Kidney (tissue), 14 donors: ENCODE measurements around the gene PEAR1. TPM values are rescaled to one million over a fixed set of nuclear protein-coding genes. Genes with fewer than 3 reads are reported as not detected.

Experiments
- DNase-seq, 5 donors: peaks; one replicate each; pipeline ENCODE4 v3.0.0-alpha.2; 2013 to 2020
- FAIRE-seq: peaks from 2 replicates; lab custom pipeline; 2012; peaks lifted over from hg19 to GRCh38; lab: Jason Lieb, UNC
- H3K27ac ChIP-seq, 2 donors: one replicate each; pipeline ENCODE4 v1.7.0; 2013; ENCODE audit warnings: low read depth in 2 of 2, low read length in 2 of 2, inconsistent platforms in 1 of 2
- H3K27me3 ChIP-seq: one replicate; pipeline ENCODE4 v1.7.1; 2013; ENCODE audit warnings: low read length, inconsistent platforms; ENCODE audit not compliant: control insufficient read depth, insufficient read depth
- H3K36me3 ChIP-seq, 3 donors: one replicate each; pipeline versions ENCODE4 v1.7.0 to v1.7.1; 2013; ENCODE audit warnings: low read length in 3 of 3, control low read depth in 1 of 3, inconsistent platforms in 1 of 3; ENCODE audit not compliant: insufficient read depth in 3 of 3, control insufficient read depth in 2 of 3
- H3K4me1 ChIP-seq, 3 donors: one replicate each; pipeline versions ENCODE4 v1.7.0 to v1.7.1; 2013; ENCODE audit warnings: low read length in 3 of 3, inconsistent platforms in 1 of 3, low read depth in 1 of 3; ENCODE audit not compliant: control insufficient read depth in 2 of 3, insufficient read depth in 2 of 3
- H3K4me3 ChIP-seq, 3 donors: one replicate each; pipeline versions ENCODE4 v1.7.0 to v1.8.1; 2013; ENCODE audit warnings: low read length in 3 of 3, control low read depth in 1 of 3, inconsistent platforms in 1 of 3
- H3K9ac ChIP-seq, 3 donors: one replicate each; pipeline versions ENCODE4 v1.7.0 to v1.7.1; 2013; ENCODE audit warnings: low read length in 3 of 3, control low read depth in 1 of 3, inconsistent platforms in 1 of 3
- H3K9me3 ChIP-seq, 3 donors: one replicate each; pipeline versions ENCODE4 v1.7.0 to v1.7.1; 2013; ENCODE audit warnings: low read length in 3 of 3, control low read depth in 1 of 3, inconsistent platforms in 1 of 3; ENCODE audit not compliant: control insufficient read depth in 2 of 3, insufficient read depth in 1 of 3
- intact Hi-C: fragments of 100-400 bp; cut with DNase I; formaldehyde crosslinking; loops from one replicate; pipeline ENCODE4 v1.11.1; 2022
- polyA plus RNA-seq: library from polyadenylated mRNA; stranded (reverse); fragments of 350-450 nt; fragmentation: Illumina TruSeq; extraction: RNeasy Lipid Tissue Mini Kit (QIAGEN cat#74804); gene quantifications from one replicate; pipeline ENCODE4 v1.2.3, GENCODE V29; 2014; ENCODE audit warnings: low read depth, low replicate concordance; ENCODE audit not compliant: insufficient read depth
- total RNA-seq: library from RNA; stranded (reverse); fragmentation: NEBNext Ultra II Directional; extraction: Animal tissue kit (Norgen Biotek cat#: 25700); gene quantifications from one replicate; pipeline ENCODE4 v1.2.1, GENCODE V29; 2021
- TF ChIP-seq, protein P1 (sequence below): IDR thresholded peaks from 3 replicates; pipeline ENCODE4 v1.5.1; 2012; ENCODE audit warnings: mild to moderate bottlenecking, moderate library complexity, borderline replicate concordance; ENCODE audit not compliant: insufficient read depth; ENCODE audit errors: extremely low read depth
- donor health status: control.
- donor health status: control.
- donor health status: control.
- donor health status: control.
- donor health status: control.
- donor health status: DM: yes; HTN: yes; CAD: no.
- donor health status: Normal renal cell carcinoma (clear cell type).

PEAR1 gene
- total and polyA plus RNA-seq, 2 donors from 2014 or later = 4.5 to 17.2 TPM

DNA sequence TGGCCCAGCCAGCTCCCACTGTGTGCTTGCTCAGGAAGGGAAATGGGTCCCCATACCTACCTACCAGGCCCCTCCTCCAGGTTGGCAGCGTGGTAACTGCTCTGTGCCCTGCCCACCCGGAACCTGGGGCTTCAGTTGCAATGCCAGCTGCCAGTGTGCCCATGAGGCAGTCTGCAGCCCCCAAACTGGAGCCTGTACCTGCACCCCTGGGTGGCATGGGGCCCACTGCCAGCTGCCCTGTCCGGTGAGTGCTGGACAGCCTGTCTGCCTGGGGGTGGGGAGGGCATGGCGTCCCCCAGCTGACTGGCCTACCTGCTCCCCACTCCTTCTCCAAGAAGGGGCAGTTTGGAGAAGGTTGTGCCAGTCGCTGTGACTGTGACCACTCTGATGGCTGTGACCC, 16.2 kb downstream of the PEAR1 start:
- FAIRE-seq (no peak), DNase-seq (peak in 1 of 5 donors; percentile 66)
- H3K4me1 ChIP-seq = no peaks in the 10 kb centered on the region
- H3K36me3 ChIP-seq = peaks cover 0 to 3% (median 0%) of the 10 kb centered on the region in 3 donors
- H3K9ac ChIP-seq = no peak overlapping the region
- H3K27ac ChIP-seq = no peak overlapping the region
- TF ChIP-seq, protein P1, sequence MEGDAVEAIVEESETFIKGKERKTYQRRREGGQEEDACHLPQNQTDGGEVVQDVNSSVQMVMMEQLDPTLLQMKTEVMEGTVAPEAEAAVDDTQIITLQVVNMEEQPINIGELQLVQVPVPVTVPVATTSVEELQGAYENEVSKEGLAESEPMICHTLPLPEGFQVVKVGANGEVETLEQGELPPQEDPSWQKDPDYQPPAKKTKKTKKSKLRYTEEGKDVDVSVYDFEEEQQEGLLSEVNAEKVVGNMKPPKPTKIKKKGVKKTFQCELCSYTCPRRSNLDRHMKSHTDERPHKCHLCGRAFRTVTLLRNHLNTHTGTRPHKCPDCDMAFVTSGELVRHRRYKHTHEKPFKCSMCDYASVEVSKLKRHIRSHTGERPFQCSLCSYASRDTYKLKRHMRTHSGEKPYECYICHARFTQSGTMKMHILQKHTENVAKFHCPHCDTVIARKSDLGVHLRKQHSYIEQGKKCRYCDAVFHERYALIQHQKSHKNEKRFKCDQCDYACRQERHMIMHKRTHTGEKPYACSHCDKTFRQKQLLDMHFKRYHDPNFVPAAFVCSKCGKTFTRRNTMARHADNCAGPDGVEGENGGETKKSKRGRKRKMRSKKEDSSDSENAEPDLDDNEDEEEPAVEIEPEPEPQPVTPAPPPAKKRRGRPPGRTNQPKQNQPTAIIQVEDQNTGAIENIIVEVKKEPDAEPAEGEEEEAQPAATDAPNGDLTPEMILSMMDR = no peak
- intact Hi-C loops = no loop called here
- H3K9me3 ChIP-seq = no peaks in the 10 kb centered on the region
- no peak overlapping the region for H3K4me3 ChIP-seq
- no peaks in the 10 kb centered on the region for H3K27me3 ChIP-seq

DNA sequence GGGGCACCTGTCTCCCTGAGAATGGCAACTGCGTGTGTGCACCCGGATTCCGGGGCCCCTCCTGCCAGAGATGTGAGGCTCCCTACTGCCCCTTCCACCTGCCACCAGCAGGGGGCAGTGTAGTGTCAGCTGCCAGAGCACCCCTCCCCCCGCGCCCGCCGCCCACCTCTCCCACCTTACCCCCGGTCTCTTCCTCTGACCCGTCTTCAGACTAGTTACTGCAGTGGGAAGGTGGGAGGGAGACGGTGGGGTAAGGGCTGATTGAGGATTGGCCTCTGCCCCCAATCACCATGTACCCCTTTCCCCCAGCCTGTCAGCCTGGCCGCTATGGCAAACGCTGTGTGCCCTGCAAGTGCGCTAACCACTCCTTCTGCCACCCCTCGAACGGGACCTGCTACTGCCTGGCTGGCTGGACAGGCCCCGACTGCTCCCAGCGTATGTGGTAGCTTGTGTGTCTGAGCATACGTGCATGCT, 16.8 kb downstream of the PEAR1 start:
- intact Hi-C loops = no loop called here
- Histone ChIP-seq H3K27me3 (no peaks in the 10 kb centered on the region), H3K4me1 (no peaks in the 10 kb centered on the region), H3K9ac (no peak overlapping the region), H3K9me3 (no peaks in the 10 kb centered on the region), H3K36me3 (peaks cover 0 to 3% (median under 1%) of the 10 kb centered on the region in 3 donors), H3K27ac (no peak overlapping the region), H3K4me3 (no peak overlapping the region)
- DNase-seq (peak in 3 of 5 donors; percentile 39 to 71 (median 61)), FAIRE-seq (no peak)
- TF ChIP-seq, protein P1 = peak; percentile 69

DNA sequence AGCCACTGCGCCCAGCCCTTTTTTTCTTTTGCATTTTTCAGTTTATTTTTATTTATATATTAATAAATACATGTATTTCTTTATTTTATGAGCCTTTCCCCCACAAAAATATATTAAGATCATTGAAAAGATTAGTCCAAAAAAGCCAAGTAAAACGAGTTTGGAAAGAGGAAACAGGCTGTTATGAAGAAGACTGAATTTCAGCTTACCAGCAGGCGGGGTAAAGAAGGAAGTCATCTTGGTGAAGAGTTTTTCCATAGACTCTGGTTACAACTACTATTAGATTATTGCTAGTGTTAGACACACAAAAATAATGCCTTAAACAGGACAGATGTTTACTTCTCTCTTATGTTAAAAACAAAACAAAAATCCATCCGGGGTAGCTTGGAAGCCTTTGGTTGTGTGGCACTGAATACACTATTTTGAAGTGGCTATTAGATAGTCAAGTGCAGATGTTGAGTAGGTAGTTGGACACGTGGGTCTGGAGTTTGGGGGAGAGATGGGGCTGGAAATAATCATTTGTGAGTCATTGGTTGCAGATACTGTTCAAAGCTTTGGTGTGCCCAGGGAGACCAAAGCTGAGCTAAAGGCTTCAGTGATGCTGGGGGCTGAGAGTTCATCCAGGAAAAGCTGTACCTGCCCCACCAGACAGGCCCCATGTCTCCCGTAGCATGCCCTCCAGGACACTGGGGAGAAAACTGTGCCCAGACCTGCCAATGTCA, 18.2 kb downstream of the PEAR1 start:
- no peak overlapping the region for H3K27ac ChIP-seq
- intact Hi-C loops = no loop called here
- no peaks in the 10 kb centered on the region for H3K27me3 ChIP-seq
- DNase-seq (no peak), FAIRE-seq (no peak)
- H3K9me3 ChIP-seq = no peaks in the 10 kb centered on the region
- no peak overlapping the region for H3K9ac ChIP-seq
- TF ChIP-seq, protein P1 = no peak
- H3K4me3 ChIP-seq = no peak overlapping the region
- H3K4me1 ChIP-seq = no peaks in the 10 kb centered on the region
- peaks cover 0 to 4% (median 3%) of the 10 kb centered on the region in 3 donors for H3K36me3 ChIP-seq
